Loucy (cell line): ENCODE measurements around the gene POU4F1.
A peak's percentile ranks its signal among the peaks of the same experiment; 100 is the strongest.

Experiments
- H2AFZ ChIP-seq: fragments of 200-600 bp; sonication (generic); 2 replicates; pipeline ENCODE4 v1.6.0; 2016; ENCODE audit warnings: antibody characterized with exemption, mild to moderate bottlenecking, low read length, moderate library complexity
- H3F3A ChIP-seq: fragments of 200-600 bp; 2 replicates; pipeline ENCODE4 v1.6.0; 2016; ENCODE audit warnings: antibody characterized with exemption, low read depth, mild to moderate bottlenecking
- H3K27me3 ChIP-seq: fragments of 200-600 bp; sonication (generic); 2 replicates; pipeline ENCODE4 v1.6.1; 2014; ENCODE audit warnings: low read length, mild to moderate bottlenecking; ENCODE audit not compliant: insufficient read depth, poor library complexity, severe bottlenecking
- H3K36me3 ChIP-seq: fragments of 200-600 bp; sonication (generic); 2 replicates; pipeline ENCODE4 v1.6.1; 2016; ENCODE audit warnings: low read length; ENCODE audit not compliant: insufficient read depth
- H3K4me1 ChIP-seq: fragments of 200-600 bp; sonication (generic); 2 replicates; pipeline ENCODE4 v1.5.1; 2014; ENCODE audit warnings: low read length, mild to moderate bottlenecking; ENCODE audit not compliant: insufficient read depth, poor library complexity, severe bottlenecking
- H3K4me2 ChIP-seq: fragments of 200-600 bp; sonication (generic); 2 replicates; pipeline ENCODE4 v1.6.0; 2014; ENCODE audit warnings: antibody characterized with exemption, low read length, low read depth, mild to moderate bottlenecking; ENCODE audit not compliant: poor library complexity, severe bottlenecking
- H3K4me3 ChIP-seq: fragments of 200-600 bp; sonication (generic); 2 replicates; pipeline ENCODE4 v1.5.1; 2014; ENCODE audit warnings: low read length, mild to moderate bottlenecking, mixed read lengths; ENCODE audit not compliant: poor library complexity, severe bottlenecking
- H3K79me2 ChIP-seq: fragments of 200-600 bp; sonication (generic); 2 replicates; pipeline ENCODE4 v1.6.1; 2014; ENCODE audit warnings: low read length; ENCODE audit not compliant: insufficient read depth
- H3K9ac ChIP-seq: fragments of 200-600 bp; sonication (generic); 2 replicates; pipeline ENCODE4 v1.6.0; 2014; ENCODE audit warnings: mild to moderate bottlenecking, low read depth, low read length, moderate library complexity; ENCODE audit not compliant: poor library complexity, severe bottlenecking
- H3K9me2 ChIP-seq: fragments of 200-600 bp; sonication (generic); replicated peaks from 2 replicates; pipeline ENCODE4 v1.6.1; 2016; ENCODE audit warnings: low read depth, low read length, mixed read lengths
- H3K9me3 ChIP-seq: fragments of 200-600 bp; sonication (generic); 2 replicates; pipeline ENCODE4 v1.6.1; 2014; ENCODE audit warnings: mild to moderate bottlenecking, antibody characterized with exemption, low read length, low read depth; ENCODE audit not compliant: insufficient read depth
- H4K20me1 ChIP-seq: fragments of 200-600 bp; sonication (generic); 2 replicates; pipeline ENCODE4 v1.6.0; 2014; ENCODE audit warnings: antibody characterized with exemption, low read length, mild to moderate bottlenecking; ENCODE audit not compliant: insufficient read depth, poor library complexity, severe bottlenecking
- EZH2phosphoT487 ChIP-seq: fragments of 200-600 bp; IDR thresholded peaks from 2 replicates; pipeline ENCODE4 v1.6.1; 2018; ENCODE audit warnings: antibody characterized with exemption, mild to moderate bottlenecking, moderate library complexity, borderline replicate concordance
- TF ChIP-seq, protein P1 (sequence below): fragments of 200-600 bp; sonication (generic); conservative IDR thresholded peaks from 2 replicates; pipeline ENCODE4 v1.5.1; 2014; ENCODE audit warnings: mild to moderate bottlenecking, antibody characterized with exemption, low read length

The POU4F1 gene

DNA sequence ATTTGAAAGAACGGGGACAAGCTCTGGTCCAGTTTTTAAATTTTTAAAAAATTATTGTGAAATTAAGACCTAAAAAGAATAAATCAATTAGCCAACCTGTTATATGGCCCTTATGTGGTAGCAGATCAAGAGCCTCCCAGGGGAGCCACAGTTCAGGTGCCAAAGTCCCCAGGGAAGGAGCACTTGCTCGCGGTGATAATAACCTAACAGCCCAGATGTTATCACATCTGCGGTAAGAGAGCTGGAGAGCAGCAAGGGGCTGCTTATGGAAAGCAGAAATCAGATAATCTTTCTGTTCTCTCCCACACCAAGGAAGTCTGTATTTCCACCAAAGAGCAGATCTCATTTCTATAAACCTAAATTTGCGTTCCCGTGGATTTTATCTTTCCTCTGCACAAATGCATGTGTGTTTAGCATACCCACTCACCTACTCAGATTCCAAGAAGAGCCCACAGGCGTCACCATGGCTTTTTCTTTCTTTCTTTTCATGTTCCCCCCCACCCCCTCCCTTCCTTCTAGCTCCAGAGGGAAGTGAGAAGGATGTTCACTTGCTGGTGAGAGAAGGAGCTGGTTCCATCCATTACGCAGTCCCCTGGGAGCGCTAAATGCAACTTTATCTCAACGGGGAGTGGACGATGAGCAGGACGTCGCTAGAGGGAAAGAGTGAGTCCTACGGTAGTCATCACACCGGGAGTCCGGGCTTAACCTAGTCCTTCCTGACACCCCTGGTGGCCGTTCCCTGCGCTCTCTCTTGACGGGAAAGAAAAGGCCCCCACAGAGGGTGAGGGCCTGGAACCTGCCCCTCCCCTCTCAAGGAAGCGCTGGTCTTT is 1.6 kb upstream of the POU4F1 start:
- Histone ChIP-seq H4K20me1 (no peaks in the 10 kb centered on the region), H3K9ac (no peak overlapping the region), H3K4me3 (peak overlapping the region; percentile 45), H3K4me2 (peak overlapping the region; percentile 59), H3K4me1 (peaks cover 21% of the 10 kb centered on the region), H3K36me3 (no peaks in the 10 kb centered on the region), H3K9me3 (no peaks in the 10 kb centered on the region), H2AFZ (no peak overlapping the region), H3F3A (no peaks in the 10 kb centered on the region), H3K27me3 (no peaks in the 10 kb centered on the region), H3K9me2 (no peaks in the 10 kb centered on the region), H3K79me2 (no peaks in the 10 kb centered on the region)
- TF ChIP-seq, protein P1, sequence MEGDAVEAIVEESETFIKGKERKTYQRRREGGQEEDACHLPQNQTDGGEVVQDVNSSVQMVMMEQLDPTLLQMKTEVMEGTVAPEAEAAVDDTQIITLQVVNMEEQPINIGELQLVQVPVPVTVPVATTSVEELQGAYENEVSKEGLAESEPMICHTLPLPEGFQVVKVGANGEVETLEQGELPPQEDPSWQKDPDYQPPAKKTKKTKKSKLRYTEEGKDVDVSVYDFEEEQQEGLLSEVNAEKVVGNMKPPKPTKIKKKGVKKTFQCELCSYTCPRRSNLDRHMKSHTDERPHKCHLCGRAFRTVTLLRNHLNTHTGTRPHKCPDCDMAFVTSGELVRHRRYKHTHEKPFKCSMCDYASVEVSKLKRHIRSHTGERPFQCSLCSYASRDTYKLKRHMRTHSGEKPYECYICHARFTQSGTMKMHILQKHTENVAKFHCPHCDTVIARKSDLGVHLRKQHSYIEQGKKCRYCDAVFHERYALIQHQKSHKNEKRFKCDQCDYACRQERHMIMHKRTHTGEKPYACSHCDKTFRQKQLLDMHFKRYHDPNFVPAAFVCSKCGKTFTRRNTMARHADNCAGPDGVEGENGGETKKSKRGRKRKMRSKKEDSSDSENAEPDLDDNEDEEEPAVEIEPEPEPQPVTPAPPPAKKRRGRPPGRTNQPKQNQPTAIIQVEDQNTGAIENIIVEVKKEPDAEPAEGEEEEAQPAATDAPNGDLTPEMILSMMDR, result no peak
- TF ChIP-seq EZH2phosphoT487, result no peak

DNA sequence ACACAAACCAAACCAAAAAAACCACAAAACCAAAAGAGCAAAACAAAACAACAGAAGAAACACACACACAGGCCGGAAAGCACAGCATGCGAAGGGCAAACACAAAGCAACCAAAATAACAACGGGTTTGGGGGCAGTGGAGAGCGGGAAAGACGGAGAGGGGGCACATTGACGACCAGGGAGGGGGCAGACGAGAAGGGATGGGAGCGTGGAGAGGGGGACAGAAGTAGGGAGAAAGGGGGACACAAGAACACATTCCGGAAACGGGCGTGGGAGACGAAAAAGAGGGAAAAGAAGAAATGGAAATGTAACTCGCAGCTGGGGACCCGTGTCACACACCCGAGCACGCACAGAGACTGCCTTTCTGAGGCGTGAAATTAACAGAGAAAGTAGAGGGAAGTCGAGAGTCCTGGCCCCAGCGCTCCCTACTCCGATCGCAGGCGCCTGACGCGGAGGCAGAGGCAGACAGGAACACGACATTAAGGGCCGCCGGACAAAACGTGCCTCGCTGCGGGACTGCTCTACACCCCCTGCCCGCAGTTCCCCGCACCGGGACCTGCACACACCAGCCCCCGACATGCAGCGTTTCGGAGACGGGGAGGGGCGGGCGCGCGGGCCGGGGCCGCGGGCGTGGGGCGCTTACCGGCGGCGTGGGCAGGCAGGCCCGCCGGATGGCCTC is 652 bp downstream of the POU4F1 start:
- no peak overlapping the region for H3K9ac ChIP-seq

DNA sequence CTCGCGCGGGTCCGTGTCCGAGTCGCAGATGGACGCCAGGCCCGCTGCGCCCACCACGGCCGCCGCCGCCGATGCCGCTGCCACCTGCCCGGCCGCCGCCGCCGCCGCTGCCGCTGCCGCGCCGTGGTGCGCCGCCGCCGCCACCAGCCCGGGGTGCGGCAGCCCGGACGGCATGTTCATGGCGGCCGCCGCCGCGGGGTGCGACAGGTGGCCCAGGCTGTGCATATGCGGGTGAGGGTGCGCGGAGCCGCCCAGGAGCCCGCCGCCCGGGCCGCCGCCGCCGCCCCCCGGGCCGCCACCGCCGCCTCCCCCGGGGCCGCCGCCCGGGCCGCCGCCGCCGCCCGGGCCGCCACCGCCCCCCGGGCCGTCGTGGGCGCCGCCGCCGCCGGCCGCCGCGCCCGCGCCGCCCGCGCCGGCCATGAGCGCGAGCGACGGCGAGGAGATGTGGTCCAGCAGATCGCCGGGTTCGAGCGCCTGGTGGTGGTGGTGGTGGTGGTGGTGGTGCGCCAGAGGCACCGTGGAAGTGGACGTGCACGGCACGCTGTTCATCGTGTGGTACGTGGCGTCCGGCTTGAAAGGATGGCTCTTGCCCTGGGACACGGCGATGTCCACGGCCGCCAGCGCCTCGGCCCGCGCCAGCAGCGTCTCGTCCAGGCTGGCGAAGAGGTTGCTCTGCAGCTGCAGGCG is 1.3 kb downstream of the POU4F1 start:
- no peak overlapping the region for H3K4me3 ChIP-seq
- H3K9me2 ChIP-seq, result no peaks in the 10 kb centered on the region
- H3K4me1 ChIP-seq, result peaks cover 23% of the 10 kb centered on the region
- no peaks in the 10 kb centered on the region for H3K27me3 ChIP-seq
- H3K36me3 ChIP-seq, result no peaks in the 10 kb centered on the region
- TF ChIP-seq EZH2phosphoT487, result no peak
- TF ChIP-seq, protein P1, result no peak
- H3K9ac ChIP-seq, result no peak overlapping the region
- no peaks in the 10 kb centered on the region for H3K9me3 ChIP-seq
- H2AFZ ChIP-seq, result no peak overlapping the region
- no peaks in the 10 kb centered on the region for H3K79me2 ChIP-seq
- no peak overlapping the region for H3K4me2 ChIP-seq
- no peaks in the 10 kb centered on the region for H4K20me1 ChIP-seq
- no peaks in the 10 kb centered on the region for H3F3A ChIP-seq

More for the DNA sequence above, 652 bp downstream of the POU4F1 start:
- H3K4me2 ChIP-seq, result no peak overlapping the region
- no peaks in the 10 kb centered on the region for H3F3A ChIP-seq
- no peaks in the 10 kb centered on the region for H3K27me3 ChIP-seq
- H3K4me1 ChIP-seq, result peaks cover 23% of the 10 kb centered on the region
- H3K4me3 ChIP-seq, result no peak overlapping the region
- H3K9me3 ChIP-seq, result no peaks in the 10 kb centered on the region
- no peaks in the 10 kb centered on the region for H4K20me1 ChIP-seq
- H3K9me2 ChIP-seq, result no peaks in the 10 kb centered on the region
- H3K79me2 ChIP-seq, result no peaks in the 10 kb centered on the region
- no peaks in the 10 kb centered on the region for H3K36me3 ChIP-seq
- H2AFZ ChIP-seq, result no peak overlapping the region
- no peak for TF ChIP-seq EZH2phosphoT487
- TF ChIP-seq, protein P1, result no peak
